ENCODE data around the gene RANBP17. TPM values are rescaled to one million over a fixed set of nuclear protein-coding genes. Genes with fewer than 3 reads are reported as not detected.
"Not testable (repeated sequence)": the region's sequence is repeated elsewhere in the genome, so short reads cannot be mapped to it uniquely, and the experiment has no call there.

Gene RANBP17
- total RNA-seq, 2 donors from 2014 or later, result 5.4 to 19.8 TPM

DNA sequence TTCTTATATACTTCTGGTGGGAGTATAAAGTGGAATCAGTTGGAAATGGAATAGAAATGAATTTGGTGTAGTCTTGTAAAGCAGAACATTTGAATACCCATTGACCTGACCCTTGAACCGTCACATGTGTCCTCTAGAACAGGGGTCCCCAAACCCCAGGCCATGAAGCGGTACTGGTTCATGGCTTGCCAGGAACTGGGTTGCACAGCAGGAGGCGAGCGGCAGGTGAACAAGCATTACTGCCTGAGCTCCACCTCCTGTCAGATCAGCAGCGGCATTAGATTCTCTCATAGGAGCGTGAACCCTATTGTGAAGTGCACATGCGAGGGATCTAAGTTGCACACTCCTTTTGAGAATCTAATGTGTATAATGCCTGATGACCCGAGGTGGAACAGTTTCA, 80.0 kb downstream of the RANBP17 start:
- Histone ChIP-seq H3K9me3 (no peaks in the 10 kb centered on the region), H3K4me3 (no peak overlapping the region), H3K4me1 (replicated peaks) (no peaks in the 10 kb centered on the region), H3K27ac (no peak overlapping the region), H3K27me3 (replicated peaks; ENCODE audit: insufficient read depth) (no peaks in the 10 kb centered on the region), H3K36me3 (no peaks in the 10 kb centered on the region)
- WGBS, result 97% methylated on average over 8 of the region's 8 CpGs
- DNase-seq (ENCODE audit: low spot score), result no peak
- TF ChIP-seq POLR2A (IDR thresholded peaks at IDR 0.05), result no peak
- TF ChIP-seq POLR2AphosphoS5 (IDR thresholded peaks at IDR 0.05), result no peak
- TF ChIP-seq, protein P1, sequence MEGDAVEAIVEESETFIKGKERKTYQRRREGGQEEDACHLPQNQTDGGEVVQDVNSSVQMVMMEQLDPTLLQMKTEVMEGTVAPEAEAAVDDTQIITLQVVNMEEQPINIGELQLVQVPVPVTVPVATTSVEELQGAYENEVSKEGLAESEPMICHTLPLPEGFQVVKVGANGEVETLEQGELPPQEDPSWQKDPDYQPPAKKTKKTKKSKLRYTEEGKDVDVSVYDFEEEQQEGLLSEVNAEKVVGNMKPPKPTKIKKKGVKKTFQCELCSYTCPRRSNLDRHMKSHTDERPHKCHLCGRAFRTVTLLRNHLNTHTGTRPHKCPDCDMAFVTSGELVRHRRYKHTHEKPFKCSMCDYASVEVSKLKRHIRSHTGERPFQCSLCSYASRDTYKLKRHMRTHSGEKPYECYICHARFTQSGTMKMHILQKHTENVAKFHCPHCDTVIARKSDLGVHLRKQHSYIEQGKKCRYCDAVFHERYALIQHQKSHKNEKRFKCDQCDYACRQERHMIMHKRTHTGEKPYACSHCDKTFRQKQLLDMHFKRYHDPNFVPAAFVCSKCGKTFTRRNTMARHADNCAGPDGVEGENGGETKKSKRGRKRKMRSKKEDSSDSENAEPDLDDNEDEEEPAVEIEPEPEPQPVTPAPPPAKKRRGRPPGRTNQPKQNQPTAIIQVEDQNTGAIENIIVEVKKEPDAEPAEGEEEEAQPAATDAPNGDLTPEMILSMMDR (IDR thresholded peaks at IDR 0.05), result no peak
- intact Hi-C loops (cut with DNase I), result no loop called here

DNA sequence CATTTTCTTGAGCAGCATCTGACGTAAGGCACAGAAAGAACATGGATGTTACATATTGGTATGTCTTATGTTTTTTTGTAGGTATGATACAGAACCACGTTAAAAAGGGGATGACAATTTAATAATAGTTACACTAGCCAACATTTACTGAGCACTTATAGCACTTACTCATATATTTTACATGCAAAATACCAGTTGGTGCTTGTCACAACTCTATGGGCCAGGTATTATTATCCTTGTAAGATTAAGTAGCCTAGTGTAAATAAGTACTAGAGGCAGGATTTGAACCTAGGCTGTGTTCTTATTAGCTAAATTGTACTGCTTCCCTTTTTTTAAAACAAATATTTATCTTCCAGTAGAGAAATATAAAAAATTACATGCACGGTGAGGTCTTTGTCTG, 83.5 kb downstream of the RANBP17 start:
- H3K4me1 ChIP-seq (replicated peaks), result no peaks in the 10 kb centered on the region
- H3K27me3 ChIP-seq (replicated peaks; ENCODE audit: insufficient read depth), result no peaks in the 10 kb centered on the region
- no peaks in the 10 kb centered on the region for H3K9me3 ChIP-seq
- TF ChIP-seq, protein P1 (IDR thresholded peaks at IDR 0.05), result no peak
- TF ChIP-seq POLR2A (IDR thresholded peaks at IDR 0.05) (no peak), POLR2AphosphoS5 (IDR thresholded peaks at IDR 0.05) (no peak)
- 67% methylated on average over 3 of the region's 3 CpGs for WGBS
- intact Hi-C loops (cut with DNase I), result no loop called here
- no peak overlapping the region for H3K27ac ChIP-seq
- no peak overlapping the region for H3K4me3 ChIP-seq
- DNase-seq (ENCODE audit: low spot score), result no peak
- no peaks in the 10 kb centered on the region for H3K36me3 ChIP-seq

DNA sequence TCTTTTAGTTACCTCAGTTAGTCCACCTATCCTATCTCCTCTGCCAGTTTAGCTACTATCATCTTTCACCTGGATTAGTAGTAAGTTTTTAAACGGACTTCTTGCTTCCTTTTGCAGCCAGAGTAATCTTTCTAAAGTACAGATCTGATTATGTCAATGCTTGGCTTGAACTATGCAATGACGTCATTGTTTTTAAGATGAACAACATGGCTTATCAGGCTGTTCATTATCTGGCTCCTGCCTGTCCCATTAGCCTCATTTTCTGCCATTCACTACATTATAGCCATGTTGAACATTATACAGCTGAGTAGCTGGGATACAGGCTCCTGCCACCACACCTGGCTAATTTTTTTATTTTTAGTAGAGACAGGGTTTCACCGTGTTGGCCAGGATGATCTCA, 98.7 kb downstream of the RANBP17 start:
- WGBS, result 71% methylated on average over 3 of the region's 3 CpGs
- intact Hi-C loops (cut with DNase I), result no loop called here

DNA sequence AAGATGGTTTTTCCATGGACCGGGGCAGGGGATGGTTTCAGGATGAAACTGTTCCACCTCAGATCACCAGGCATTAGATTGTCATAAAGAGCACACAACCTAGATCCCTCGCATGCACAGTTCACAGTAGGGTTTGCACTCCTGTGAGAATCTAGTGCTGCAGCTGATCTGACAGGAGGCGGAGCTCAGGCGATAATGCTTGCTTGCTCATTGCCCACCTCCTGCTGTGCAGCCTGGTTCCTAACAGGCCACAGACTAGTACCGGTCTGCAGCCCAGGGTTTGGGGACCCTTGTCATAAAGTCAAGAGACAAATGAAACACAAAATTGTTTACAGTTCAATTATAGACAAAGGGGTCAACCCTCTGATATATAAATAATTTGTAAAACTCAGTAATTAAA, 101.7 kb downstream of the RANBP17 start:
- DNase-seq (ENCODE audit: low spot score), result no peak
- Histone ChIP-seq H3K27ac (no peak overlapping the region), H3K4me3 (no peak overlapping the region), H3K27me3 (replicated peaks; ENCODE audit: insufficient read depth) (no peaks in the 10 kb centered on the region), H3K36me3 (no peaks in the 10 kb centered on the region), H3K4me1 (replicated peaks) (no peaks in the 10 kb centered on the region), H3K9me3 (no peaks in the 10 kb centered on the region)
- WGBS, result 81% methylated on average over 5 of the region's 5 CpGs
- intact Hi-C loops (cut with DNase I), result no loop called here
- TF ChIP-seq POLR2A (IDR thresholded peaks at IDR 0.05), result no peak
- TF ChIP-seq POLR2AphosphoS5 (IDR thresholded peaks at IDR 0.05), result no peak
- TF ChIP-seq, protein P1 (IDR thresholded peaks at IDR 0.05), result no peak

More for the DNA sequence above, 98.7 kb downstream of the RANBP17 start:
- Histone ChIP-seq H3K27ac (no peak overlapping the region), H3K4me1 (replicated peaks) (no peaks in the 10 kb centered on the region), H3K4me3 (no peak overlapping the region), H3K27me3 (replicated peaks; ENCODE audit: insufficient read depth) (no peaks in the 10 kb centered on the region), H3K9me3 (no peaks in the 10 kb centered on the region), H3K36me3 (no peaks in the 10 kb centered on the region)
- no peak for DNase-seq (ENCODE audit: low spot score)
- TF ChIP-seq, protein P1 (IDR thresholded peaks at IDR 0.05), result no peak
- TF ChIP-seq POLR2A (IDR thresholded peaks at IDR 0.05) (no peak), POLR2AphosphoS5 (IDR thresholded peaks at IDR 0.05) (no peak)

DNA sequence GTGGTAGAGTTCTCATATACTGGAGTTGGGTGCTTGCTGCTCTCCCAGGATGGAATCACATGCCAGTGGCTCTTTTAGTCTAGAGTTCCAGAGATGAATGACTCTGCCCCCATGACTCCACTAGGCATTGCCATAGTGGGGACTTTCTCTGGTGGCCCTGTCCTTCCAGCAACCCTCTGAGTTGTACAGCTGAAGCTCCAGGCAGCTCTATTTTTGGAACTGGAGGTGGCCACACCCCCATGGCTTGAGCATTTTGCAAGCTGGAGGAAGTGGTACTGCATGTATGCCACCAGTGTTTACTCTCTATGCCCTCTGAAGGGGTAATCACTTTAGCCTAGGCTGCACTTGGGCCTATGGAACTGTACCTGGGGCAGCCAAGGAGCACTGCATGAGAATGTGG, 112.6 kb downstream of the RANBP17 start:
- intact Hi-C loops (cut with DNase I), result no loop called here
- TF ChIP-seq, protein P1 (IDR thresholded peaks at IDR 0.05), result no peak
- no peak for TF ChIP-seq POLR2A (IDR thresholded peaks at IDR 0.05)
- no peak for TF ChIP-seq POLR2AphosphoS5 (IDR thresholded peaks at IDR 0.05)

DNA sequence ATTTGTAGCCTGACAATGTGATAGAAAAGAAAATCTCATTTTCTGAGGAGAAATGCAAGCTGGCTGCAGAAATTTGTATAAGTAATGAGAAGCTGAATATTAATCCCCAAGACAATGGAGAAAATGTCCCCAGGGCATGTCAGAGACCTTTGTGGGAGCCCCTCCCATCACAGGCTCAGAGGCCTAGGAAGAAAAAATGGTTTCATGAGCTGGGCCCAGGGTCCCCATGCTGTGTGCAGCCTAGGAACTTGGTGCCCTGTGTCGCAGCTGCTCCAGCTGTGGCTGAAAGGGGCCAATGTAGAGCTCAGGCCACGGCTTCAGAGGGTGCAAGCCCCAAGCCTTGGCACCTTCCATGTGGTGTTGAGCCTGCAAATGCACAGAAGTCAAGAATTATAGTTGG, 118.4 kb downstream of the RANBP17 start:
- H3K4me3 ChIP-seq; DNase-seq (ENCODE audit: low spot score); H3K27me3 ChIP-seq (replicated peaks; ENCODE audit: insufficient read depth); H3K36me3 ChIP-seq; H3K27ac ChIP-seq; intact Hi-C loops (cut with DNase I); H3K9me3 ChIP-seq; H3K4me1 ChIP-seq (replicated peaks): not testable (repeated sequence)
- WGBS, result 95% methylated on average over 2 of the region's 2 CpGs

More for the DNA sequence above, 112.6 kb downstream of the RANBP17 start:
- Histone ChIP-seq H3K27me3 (replicated peaks; ENCODE audit: insufficient read depth) (no peaks in the 10 kb centered on the region), H3K9me3 (no peaks in the 10 kb centered on the region), H3K4me3 (no peak overlapping the region), H3K36me3 (no peaks in the 10 kb centered on the region), H3K4me1 (replicated peaks) (no peaks in the 10 kb centered on the region), H3K27ac (no peak overlapping the region)
- no peak for DNase-seq (ENCODE audit: low spot score)
